ENCODE data around the gene MS4A13. TPM values are rescaled to one million over a fixed set of nuclear protein-coding genes. Genes with fewer than 3 reads are reported as not detected.
"Not testable (repeated sequence)": the region's sequence is repeated elsewhere in the genome, so short reads cannot be mapped to it uniquely, and the experiment has no call there.

Gene MS4A13
- total RNA-seq, 1 donor from 2014 or later: not detected

DNA sequence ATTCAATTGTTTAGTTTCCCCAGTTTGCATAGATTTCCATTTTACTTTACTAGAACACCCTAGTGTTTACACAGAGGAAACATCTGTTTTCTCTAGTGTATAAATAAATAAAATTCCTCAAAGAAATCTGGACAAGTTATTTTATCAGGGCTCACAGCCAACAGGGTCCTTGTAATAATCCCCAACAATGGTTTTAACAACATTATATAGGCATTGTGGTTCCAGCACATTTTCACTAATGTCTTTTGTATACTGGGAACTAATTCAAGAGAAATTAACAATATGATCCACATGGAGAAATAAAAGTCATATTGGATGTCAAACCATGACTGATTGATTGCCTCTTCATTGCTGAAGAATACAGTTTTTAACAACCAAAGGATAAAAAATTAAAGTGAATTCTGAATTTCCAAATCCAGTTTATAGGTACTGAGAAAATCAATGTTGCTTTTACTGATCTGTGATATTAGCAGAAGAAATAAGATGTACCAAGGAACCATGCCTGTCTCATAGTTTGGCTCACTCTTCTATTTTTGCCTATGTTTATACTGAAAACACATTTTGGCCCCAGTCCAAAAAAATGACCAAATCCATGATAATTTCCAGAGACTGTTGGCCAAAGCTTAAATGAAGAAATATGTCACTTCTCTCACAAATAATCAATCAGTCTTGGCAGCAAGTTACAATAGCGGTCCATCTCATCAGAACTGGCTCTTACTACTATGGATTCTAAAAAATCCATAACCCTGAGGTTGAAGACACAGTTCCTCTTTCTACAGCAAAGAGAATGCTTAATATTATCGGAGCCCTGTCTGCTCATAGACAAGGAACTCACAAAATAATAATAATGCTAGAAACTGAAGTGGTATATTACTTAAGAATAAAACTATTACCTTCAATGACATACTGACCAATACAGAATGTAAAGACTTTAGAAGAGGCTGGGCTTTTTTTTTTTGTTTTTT, 1.4 kb upstream of the MS4A13 start:
- no peak for DNase-seq (ENCODE audit: missing footprints)
- intact Hi-C loops (cut with DNase I): no loop called here
- ATAC-seq: no peak

DNA sequence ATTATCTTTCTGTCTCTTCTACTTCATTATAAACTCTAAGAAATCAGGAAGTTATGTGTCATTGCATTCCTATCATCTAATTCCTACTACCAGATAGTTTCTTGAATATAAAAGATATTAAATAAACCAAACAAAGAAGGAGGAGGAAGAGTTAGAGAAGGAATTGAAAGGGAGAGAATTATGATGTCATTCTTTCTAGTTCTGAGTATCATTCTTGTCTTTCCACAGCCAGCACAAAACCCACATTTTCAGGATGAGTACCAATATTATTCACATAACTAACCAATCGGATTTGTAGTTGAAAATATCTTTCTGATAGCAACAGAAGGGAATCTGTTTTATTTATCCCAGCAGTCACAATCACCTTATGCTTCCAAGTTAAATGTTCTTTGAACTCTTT, 13.3 kb downstream of the MS4A13 start:
- intact Hi-C loops (cut with DNase I): no loop called here
- DNase-seq (ENCODE audit: missing footprints): no peak
- no peak for ATAC-seq

DNA sequence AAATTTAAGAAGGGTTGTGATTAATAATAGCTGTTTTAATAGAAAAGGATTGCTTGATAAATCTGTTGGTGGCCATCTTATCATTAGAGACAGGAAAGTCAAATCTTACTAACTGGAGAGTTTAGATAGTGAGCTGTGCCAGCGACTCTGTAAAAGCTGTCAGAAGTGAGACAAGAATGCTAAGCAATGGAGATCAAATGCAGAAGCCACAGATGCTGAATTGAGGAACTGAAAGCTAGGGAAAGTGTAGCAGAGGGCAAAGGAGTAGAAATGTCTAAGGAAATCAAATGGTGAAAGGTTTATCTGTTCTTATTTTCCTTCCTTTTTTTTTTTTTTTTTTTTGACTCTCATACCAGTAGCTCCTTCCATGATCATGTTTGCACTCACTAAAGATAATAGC, 13.7 kb downstream of the MS4A13 start:
- ATAC-seq (no peak), DNase-seq (ENCODE audit: missing footprints) (no peak)
- intact Hi-C loops (cut with DNase I): no loop called here

DNA sequence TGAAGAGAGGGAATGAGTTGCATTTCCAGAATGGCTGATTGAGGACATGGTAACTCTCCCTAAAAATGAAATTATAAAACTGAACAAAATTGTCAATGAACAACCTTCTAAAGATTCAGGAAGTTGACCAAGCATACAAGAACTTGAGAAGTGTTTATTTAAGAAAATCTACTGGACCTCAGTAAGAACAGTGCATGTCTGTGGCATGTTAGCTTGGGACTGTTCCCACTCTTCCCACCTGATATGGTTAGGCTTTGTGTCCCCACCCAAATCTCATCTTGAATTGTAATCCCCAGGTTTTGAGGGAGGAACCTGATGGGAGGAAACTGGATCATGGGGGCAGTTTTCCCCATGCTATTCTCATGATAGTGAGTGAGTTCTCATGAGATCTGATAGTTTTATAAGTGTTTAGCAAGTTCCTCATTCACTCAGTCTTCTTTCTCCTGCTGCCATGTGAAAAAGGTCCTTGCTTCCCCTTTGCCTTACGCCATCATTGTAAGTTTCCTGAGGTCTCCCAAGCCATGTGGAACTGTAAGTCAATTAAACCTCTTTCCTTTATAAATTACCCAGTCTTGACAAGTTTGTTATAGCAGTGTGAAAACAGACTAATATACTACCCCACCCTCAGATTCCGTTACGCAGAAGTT, 15.4 kb downstream of the MS4A13 start:
- no peak for DNase-seq (ENCODE audit: missing footprints)
- intact Hi-C loops (cut with DNase I): no loop called here
- no peak for ATAC-seq

DNA sequence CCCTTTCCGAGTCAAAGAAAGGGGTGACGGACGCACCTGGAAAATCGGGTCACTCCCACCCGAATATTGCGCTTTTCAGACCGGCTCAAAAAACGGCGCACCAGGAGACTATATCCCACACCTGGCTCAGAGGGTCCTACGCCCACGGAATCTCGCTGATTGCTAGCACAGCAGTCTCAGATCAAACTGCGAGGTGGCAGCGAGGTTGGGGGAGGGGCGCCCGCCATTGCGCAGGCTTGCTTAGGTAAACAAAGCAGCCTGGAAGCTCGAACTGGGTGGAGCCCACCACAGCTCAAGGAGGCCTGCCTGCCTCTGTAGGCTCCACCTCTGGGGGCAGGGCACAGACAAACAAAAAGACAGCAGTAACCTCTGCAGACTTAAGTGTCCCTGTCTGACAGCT, 17.2 kb downstream of the MS4A13 start:
- DNase-seq (ENCODE audit: missing footprints); ATAC-seq; intact Hi-C loops (cut with DNase I): not testable (repeated sequence)

DNA sequence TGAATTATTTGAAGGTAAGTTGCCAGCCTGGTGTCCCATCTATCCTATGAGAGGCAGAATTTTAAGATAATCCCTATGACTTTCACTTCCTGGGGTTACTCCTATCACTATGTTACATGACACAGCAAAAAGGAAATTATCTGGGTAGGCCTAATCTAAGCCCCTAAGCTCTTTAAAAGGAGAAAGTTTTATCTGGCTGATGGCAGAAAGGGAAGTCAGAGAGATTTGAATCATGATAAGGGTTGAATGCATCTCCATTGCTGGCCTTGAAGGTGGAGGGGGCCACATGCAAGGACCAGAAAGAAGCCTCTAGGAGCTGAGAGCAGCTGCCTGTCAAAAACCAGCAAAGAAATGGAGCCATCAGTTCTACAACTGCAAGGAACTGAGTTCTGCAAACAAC, 23.4 kb downstream of the MS4A13 start:
- ATAC-seq; DNase-seq (ENCODE audit: missing footprints); intact Hi-C loops (cut with DNase I): not testable (repeated sequence)

DNA sequence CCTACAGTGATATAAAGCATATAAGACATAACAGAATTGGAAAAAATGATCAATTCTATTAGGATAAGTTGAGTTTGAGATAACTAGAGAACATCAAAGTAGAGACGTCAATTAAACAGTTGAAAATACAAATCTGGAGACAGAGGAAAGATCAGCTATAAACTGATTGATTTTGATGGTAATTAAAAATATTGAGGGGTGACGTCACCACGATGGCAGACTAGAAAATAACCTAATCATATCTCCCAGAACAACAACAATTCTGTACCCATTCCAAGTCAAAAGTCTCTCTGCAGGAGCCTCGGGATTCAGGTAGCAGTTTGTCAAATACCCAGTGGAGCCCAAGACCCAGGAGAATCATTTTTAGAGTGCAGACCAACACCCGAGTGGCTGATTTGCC, 28.9 kb downstream of the MS4A13 start:
- DNase-seq (ENCODE audit: missing footprints) (no peak), ATAC-seq (no peak)
- intact Hi-C loops (cut with DNase I): no loop called here

DNA sequence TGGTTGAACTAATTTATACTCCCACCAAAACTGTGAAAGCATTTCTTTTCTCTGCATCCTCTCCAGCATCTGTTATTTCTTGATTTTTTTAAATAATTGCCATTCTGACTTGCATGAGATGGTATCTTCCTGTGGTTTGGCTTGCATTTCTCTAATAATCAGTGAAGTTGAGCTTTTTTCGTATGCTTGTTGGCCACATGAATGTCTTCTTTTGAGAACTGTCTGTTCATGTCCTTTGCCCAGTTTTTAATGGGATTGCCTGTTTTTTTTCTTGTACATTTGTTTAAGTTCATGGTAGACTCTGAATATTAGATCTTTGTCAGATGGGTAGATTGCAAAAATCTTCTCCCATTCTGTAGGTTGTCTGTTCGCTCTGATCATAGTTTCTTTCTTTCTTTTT, 46.1 kb downstream of the MS4A13 start:
- intact Hi-C loops (cut with DNase I): no loop called here
- DNase-seq (ENCODE audit: missing footprints) (no peak), ATAC-seq (no peak)

DNA sequence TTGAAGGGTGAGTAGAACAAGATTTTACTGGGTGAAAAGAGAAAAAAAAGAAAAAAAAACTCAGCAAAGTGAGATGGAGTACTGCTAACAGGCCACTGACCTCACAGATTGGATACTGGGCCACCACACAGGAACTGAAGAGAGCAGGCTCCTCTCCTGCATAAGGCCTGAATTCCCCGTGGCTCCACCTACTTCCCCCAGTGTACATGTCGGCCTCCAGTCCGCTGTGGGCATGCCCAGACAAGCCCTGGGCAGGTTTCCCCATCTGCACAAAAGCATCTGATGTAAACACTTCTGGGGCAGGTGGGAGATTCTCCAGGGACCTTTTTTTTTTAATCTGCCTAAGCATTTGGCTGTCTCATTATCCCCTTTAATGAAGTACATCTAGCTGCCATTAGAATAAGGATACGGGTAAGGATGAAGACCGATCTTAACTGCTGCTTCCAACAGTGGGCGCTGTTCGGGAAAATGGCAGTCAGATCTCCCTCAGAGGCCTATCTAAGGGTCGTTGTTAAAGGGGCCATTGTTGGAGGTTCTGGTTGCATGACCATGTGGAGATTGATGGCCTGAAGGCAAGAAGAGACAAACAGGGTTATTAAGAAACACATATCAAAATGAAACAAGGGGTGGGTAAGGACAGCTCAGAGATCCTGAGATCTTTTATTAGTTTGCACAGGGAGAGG, 48.5 kb downstream of the MS4A13 start:
- intact Hi-C loops (cut with DNase I): no loop called here
- DNase-seq (ENCODE audit: missing footprints): no peak
- ATAC-seq: no peak

DNA sequence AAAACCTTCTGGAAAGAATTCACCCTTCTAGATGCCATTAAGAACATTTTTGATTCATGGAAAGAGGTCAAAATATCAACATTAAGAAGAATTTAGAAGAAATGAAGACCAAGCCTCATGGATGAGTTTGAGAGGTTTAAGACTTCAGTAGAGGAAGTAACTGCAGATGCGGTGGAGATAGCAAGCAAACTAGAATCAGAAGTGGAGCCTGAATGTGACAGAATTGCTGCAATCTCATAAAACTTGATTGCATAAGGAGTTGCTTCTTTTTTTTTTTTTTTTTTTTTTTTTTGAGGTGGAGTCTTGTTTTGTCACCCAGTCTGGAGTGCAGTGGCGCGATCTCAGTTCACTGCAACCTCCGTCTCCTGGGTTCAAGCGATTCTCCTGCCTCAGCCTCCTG, 51.6 kb downstream of the MS4A13 start:
- no peak for ATAC-seq
- DNase-seq (ENCODE audit: missing footprints): no peak
- intact Hi-C loops (cut with DNase I): no loop called here

DNA sequence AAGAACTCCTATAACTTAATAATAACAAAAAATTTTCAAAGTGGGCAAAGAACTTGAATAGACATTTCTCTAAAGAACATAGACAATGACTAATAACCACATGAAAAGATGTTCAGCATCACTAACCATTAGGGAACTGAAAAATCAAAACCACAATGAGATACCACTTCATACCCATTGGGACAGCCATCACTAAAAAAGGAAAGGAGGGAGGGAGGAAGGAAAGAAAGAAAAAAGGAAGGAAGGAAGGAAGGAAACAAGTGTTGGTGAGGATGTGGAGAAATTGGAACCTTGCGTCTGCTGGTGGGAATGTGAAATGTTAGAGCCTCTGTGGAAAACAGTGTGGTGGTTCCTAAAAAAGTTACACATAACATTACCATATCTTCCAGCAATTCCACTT, 55.8 kb downstream of the MS4A13 start:
- intact Hi-C loops (cut with DNase I): no loop called here
- ATAC-seq (no peak), DNase-seq (ENCODE audit: missing footprints) (no peak)

DNA sequence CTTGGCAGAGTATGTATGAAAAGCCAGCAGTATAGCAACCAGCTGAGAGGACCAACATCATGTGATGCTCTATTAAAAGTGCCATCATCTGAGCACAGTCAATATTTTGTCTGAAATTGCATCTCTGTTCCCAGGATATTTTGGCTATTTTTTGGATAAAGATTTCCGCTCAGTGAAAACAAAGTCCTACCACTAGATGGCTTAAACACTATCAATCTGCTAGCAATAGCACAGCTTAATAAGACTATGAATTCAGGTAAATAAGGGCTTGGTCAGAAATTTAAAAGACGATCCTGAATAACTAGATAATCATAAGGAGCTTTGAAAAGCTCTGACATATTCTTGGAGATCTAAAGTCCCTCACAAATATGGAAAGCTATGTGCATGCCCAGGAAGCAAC, 74.4 kb downstream of the MS4A13 start:
- DNase-seq (ENCODE audit: missing footprints) (no peak), ATAC-seq (no peak)
- intact Hi-C loops (cut with DNase I): no loop called here

Other genes with a start within 250 kb of the MS4A13 start
- 23.8 TPM for gene MS4A4A, start 234.7 kb upstream of the MS4A13 start, total RNA-seq
- not detected for gene MS4A6E, start 188.1 kb upstream of the MS4A13 start, total RNA-seq
- gene MS4A7, start 136.9 kb upstream of the MS4A13 start, total RNA-seq: 14.5 TPM
- 1.0 TPM for gene MS4A14, start 118.9 kb upstream of the MS4A13 start, total RNA-seq
- gene MS4A5, start 85.8 kb upstream of the MS4A13 start, total RNA-seq: not detected
- not detected for gene MS4A1, start 59.5 kb upstream of the MS4A13 start, total RNA-seq
- not detected for gene MS4A12, start 22.6 kb upstream of the MS4A13 start, total RNA-seq
- not detected for gene MS4A8, start 184.2 kb downstream of the MS4A13 start, total RNA-seq
- not detected for gene MS4A18, start 209.3 kb downstream of the MS4A13 start, total RNA-seq
- gene MS4A15, start 241.5 kb downstream of the MS4A13 start, total RNA-seq: not detected

All from Right ventricle myocardium inferior (tissue), 1 donor.